GM13977 (cell line): ENCODE measurements around the gene LIN28B.

Experiments
- DNase-seq: peaks from one replicate; pipeline ENCODE4 v3.0.0; 2012; ENCODE audit warnings: low spot score
- in situ Hi-C: fragments of 300-500 bp; cut with MboI; formaldehyde crosslinking; loops from one replicate; pipeline ENCODE4 v1.12.0; 2022; ENCODE audit warnings: low sequenced_read_pairs, low pct_unique_long_range_greater_than_20kb, mixed read lengths, inconsistent platforms; ENCODE audit not compliant: unreplicated experiment
- TF ChIP-seq, protein P1 (sequence below): IDR thresholded peaks from 2 replicates; pipeline ENCODE4 v1.5.1; 2012; ENCODE audit warnings: mild to moderate bottlenecking, control low read depth; ENCODE audit not compliant: insufficient read depth; ENCODE audit errors: extremely low read depth, missing control alignments

Gene LIN28B, protein sequence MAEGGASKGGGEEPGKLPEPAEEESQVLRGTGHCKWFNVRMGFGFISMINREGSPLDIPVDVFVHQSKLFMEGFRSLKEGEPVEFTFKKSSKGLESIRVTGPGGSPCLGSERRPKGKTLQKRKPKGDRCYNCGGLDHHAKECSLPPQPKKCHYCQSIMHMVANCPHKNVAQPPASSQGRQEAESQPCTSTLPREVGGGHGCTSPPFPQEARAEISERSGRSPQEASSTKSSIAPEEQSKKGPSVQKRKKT

DNA sequence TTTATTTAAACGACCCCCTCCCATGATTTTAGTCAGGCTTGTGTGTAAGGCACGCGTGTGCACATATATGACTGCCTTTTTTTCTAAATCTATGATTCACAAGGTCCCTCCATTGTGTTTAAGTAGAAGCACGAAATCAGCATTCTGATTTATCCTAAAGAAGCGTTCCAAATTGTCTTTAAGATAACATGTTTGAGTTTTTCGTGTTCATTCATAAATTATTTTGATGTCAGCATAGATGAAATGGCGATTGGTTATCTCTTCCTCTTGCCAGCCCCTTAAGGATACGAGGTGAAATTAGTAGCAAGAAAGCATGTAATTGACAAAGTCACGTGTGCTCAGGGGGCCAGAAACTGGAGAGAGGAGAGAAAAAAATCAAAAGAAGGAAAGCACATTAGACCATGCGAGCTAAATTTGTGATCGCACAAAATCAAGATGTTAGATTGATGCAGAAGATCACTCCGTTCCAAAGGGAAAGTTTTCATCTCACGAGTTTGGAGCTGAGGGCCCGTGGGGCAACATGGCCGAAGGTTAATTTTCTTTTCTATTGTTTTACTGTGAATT lies at the start of gene LIN28B:
Gene LIN28B, plus strand, starts transcription at position 377 of the 564 bp plus-strand sequence. Its CDS starts 144 bp downstream, at position 521.
- in situ Hi-C loops: no loop called here
- DNase-seq: no peak
- TF ChIP-seq, protein P1, sequence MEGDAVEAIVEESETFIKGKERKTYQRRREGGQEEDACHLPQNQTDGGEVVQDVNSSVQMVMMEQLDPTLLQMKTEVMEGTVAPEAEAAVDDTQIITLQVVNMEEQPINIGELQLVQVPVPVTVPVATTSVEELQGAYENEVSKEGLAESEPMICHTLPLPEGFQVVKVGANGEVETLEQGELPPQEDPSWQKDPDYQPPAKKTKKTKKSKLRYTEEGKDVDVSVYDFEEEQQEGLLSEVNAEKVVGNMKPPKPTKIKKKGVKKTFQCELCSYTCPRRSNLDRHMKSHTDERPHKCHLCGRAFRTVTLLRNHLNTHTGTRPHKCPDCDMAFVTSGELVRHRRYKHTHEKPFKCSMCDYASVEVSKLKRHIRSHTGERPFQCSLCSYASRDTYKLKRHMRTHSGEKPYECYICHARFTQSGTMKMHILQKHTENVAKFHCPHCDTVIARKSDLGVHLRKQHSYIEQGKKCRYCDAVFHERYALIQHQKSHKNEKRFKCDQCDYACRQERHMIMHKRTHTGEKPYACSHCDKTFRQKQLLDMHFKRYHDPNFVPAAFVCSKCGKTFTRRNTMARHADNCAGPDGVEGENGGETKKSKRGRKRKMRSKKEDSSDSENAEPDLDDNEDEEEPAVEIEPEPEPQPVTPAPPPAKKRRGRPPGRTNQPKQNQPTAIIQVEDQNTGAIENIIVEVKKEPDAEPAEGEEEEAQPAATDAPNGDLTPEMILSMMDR: no peak

DNA sequence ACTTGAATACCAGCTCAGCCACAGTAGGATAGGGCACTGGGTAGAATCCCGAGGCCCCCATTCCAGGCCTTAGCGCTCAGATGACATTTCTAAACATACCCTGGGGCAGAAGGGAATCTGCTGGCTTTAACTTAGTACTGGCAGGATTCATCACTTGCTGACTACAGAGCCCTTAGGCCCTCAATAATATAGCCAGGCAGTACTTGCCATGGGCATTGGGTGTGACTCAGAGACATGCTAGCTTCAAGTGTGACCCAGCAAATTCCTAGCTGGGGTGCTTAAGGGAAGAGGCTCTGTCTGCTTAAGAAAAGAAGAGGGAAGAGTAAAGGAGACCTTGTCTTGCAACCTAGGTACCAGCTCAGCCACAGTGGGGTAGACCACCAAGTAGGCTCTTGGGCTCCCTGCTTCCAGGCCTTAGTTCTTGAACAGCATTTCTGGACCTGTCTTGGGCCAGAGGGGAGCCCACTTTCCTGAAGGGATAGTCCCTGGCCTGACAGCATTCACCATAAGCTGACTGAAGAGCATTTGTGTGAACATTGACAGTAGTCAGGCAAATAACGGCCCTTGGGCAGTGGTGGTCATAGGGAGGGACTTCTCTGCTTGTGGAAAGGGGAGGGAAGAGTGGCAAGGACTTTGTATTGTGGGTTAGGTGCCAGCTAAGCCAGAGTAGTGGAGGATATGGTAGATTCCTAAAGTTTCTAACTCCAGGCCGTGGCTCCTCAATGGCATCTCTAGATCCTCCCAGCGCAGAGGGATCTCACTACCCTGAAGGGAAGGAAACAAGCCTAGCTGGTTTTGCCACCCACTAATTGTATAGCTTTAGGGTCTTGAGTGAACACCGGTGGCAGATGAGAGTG lies 48.6 kb upstream of the LIN28B start:
- TF ChIP-seq, protein P1: no peak
- DNase-seq: no peak
- in situ Hi-C loops: no loop called here

GRCh38 chr6:104908888-104909525 lies 47.9 kb upstream of the LIN28B start:
- in situ Hi-C loops: no loop called here
- no peak for DNase-seq
- TF ChIP-seq, protein P1: no peak

DNA sequence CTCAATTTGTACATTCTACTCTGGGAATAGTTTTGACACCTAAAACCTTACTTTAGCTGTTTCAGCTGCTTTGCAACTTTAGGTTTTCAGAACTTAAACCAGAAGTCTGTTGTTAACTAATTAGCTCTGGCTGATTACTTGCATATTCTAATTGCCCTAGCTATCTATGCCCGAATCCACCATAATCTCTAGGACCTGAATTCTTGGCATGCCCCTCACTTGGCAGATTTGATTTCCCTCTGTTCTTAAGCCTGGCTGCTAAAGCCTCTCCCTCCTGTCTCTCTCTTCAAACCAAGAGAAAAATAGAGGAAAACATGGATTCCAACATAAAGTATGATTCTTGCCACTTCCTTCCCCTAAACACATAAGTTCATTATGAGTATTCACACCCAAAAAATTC lies 35.0 kb upstream of the LIN28B start:
- in situ Hi-C loops: no loop called here
- TF ChIP-seq, protein P1: no peak

DNA sequence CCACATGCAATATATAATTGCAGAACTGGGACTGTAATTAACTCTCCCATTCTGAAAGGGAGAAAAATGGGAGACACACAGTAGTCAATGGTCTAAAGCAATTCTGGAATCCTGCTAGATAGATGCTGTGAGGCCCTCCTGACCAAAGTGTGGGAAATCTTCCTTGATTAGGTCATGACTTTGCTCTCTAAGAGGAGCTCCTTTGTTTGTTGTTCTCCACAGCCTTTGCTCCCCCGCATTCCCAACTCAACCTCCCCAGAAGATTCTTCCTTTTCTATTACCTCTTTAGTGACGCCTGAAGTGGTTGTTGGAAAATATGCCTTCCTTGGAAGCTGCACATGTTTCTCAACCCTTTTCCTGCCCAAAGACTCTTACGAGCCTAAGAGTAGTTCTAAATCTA lies 28.8 kb upstream of the LIN28B start:
- DNase-seq: no peak
- in situ Hi-C loops: no loop called here

More for the DNA sequence above, 35.0 kb upstream of the LIN28B start:
- no peak for DNase-seq

GRCh38 chr6:104929353-104929752 lies 27.6 kb upstream of the LIN28B start:
- TF ChIP-seq, protein P1: no peak
- DNase-seq: no peak
- in situ Hi-C loops: no loop called here

More for the DNA sequence above, 28.8 kb upstream of the LIN28B start:
- TF ChIP-seq, protein P1: no peak
